OCI-LY7 (cell line): Measurements from ENCODE around the gene CASKIN1. TPM values are rescaled to one million over a fixed set of nuclear protein-coding genes. Genes with fewer than 3 reads are reported as not detected.

ENCODE experiments used
- BruUV-seq: library from RNA; stranded (reverse); fragments of 400-500 nt; replicated peaks from 2 replicates; lab custom pipeline; 2021; lab: Mats Ljungman, UMichigan
- CTCF ChIA-PET: fragments of 300-600 bp; sonication (Branson Sonifier 250); formaldehyde crosslinking; loops from one replicate; lab custom pipeline; 2022; ENCODE audit warnings: antibody characterized with exemption; ENCODE audit not compliant: unreplicated experiment; lab: Charles Lee
- POLR2A ChIA-PET: fragments of 300-600 bp; sonication (Branson Sonifier 250); formaldehyde crosslinking; loops from one replicate; lab custom pipeline; 2022; ENCODE audit warnings: antibody characterized with exemption; lab: Charles Lee
- DNase-seq: peaks from one replicate; pipeline ENCODE4 v3.0.0-alpha.2; 2015; ENCODE audit warnings: low spot score
- H2AFZ ChIP-seq: fragments of 200-600 bp; sonication (generic), shearing (Covaris generic); 2 replicates; pipeline ENCODE4 v1.6.1; 2014; ENCODE audit warnings: mild to moderate bottlenecking, antibody characterized with exemption, low read length, moderate library complexity
- H3K27ac ChIP-seq: fragments of 200-600 bp; sonication (generic); 2 replicates; pipeline ENCODE4 v1.5.1; 2014; ENCODE audit warnings: mixed run types, low read depth, mild to moderate bottlenecking, moderate library complexity, low read length, inconsistent platforms; ENCODE audit not compliant: poor library complexity, severe bottlenecking
- H3K36me3 ChIP-seq: fragments of 200-600 bp; sonication (generic); 2 replicates; pipeline ENCODE4 v1.6.1; 2014; ENCODE audit warnings: mild to moderate bottlenecking, antibody characterized with exemption, low read length, moderate library complexity, mixed read lengths; ENCODE audit not compliant: insufficient read depth
- H3K4me1 ChIP-seq: fragments of 200-600 bp; sonication (generic); 2 replicates; pipeline ENCODE4 v1.5.1; 2014; ENCODE audit warnings: mild to moderate bottlenecking, low read length; ENCODE audit not compliant: insufficient read depth, poor library complexity, severe bottlenecking
- H3K4me2 ChIP-seq: fragments of 200-600 bp; sonication (generic); 2 replicates; pipeline ENCODE4 v1.6.1; 2014; ENCODE audit warnings: mild to moderate bottlenecking, low read length
- H3K4me3 ChIP-seq: fragments of 200-600 bp; sonication (generic); 2 replicates; pipeline ENCODE4 v1.5.1; 2014; ENCODE audit warnings: mild to moderate bottlenecking, low read depth, low read length; ENCODE audit not compliant: poor library complexity, severe bottlenecking
- H3K79me2 ChIP-seq: fragments of 200-600 bp; sonication (generic); 2 replicates; pipeline ENCODE4 v1.6.1; 2016; ENCODE audit warnings: low read depth, mild to moderate bottlenecking, low read length, moderate library complexity, mixed read lengths; ENCODE audit not compliant: insufficient read depth
- H3K9me2 ChIP-seq: fragments of 200-600 bp; sonication (generic); 2 replicates; pipeline ENCODE4 v1.6.1; 2016; ENCODE audit warnings: mild to moderate bottlenecking, low read length, mixed read lengths; ENCODE audit not compliant: insufficient read depth
- H3K9me3 ChIP-seq: fragments of 200-600 bp; sonication (generic); 2 replicates; pipeline ENCODE4 v1.6.1; 2014; ENCODE audit warnings: mild to moderate bottlenecking, mixed run types, low read length, mixed read lengths
- H4K20me1 ChIP-seq: fragments of 200-600 bp; sonication (generic); 2 replicates; pipeline ENCODE4 v1.6.1; 2014; ENCODE audit warnings: mild to moderate bottlenecking, antibody characterized with exemption, low read length, moderate library complexity, mixed read lengths; ENCODE audit not compliant: insufficient read depth
- EZH2phosphoT487 ChIP-seq: fragments of 200-600 bp; sonication (generic); IDR thresholded peaks from 2 replicates; pipeline ENCODE4 v1.6.1; 2018; ENCODE audit warnings: low read depth, borderline replicate concordance, mild to moderate bottlenecking, mixed run types, antibody characterized with exemption, low read length, moderate library complexity, mixed read lengths
- intact Hi-C: fragments of 100-400 bp; cut with micrococcal nuclease; formaldehyde crosslinking; loops from one replicate; pipeline ENCODE4 v1.10.0; 2022; ENCODE audit not compliant: unreplicated experiment
- total RNA-seq, 2 experiments: library from RNA; depleted of rRNA in 1 of 2; stranded (reverse); fragments of >200 nt in 1 of 2; shearing (Covaris generic) in 1 of 2; gene quantifications; 2 replicates each; pipeline ENCODE4 v1.2.3, GENCODE V29; 2014 to 2022
- TF ChIP-seq, protein P1 (sequence below): fragments of 200-600 bp; sonication (generic); conservative IDR thresholded peaks from 2 replicates; pipeline ENCODE4 v1.5.1; 2014; ENCODE audit warnings: mild to moderate bottlenecking, antibody characterized with exemption, low read length, moderate library complexity, mixed read lengths

CASKIN1 gene
- total RNA-seq, 2 experiments from 2014 or later, result 0.06 to 0.09 TPM

DNA sequence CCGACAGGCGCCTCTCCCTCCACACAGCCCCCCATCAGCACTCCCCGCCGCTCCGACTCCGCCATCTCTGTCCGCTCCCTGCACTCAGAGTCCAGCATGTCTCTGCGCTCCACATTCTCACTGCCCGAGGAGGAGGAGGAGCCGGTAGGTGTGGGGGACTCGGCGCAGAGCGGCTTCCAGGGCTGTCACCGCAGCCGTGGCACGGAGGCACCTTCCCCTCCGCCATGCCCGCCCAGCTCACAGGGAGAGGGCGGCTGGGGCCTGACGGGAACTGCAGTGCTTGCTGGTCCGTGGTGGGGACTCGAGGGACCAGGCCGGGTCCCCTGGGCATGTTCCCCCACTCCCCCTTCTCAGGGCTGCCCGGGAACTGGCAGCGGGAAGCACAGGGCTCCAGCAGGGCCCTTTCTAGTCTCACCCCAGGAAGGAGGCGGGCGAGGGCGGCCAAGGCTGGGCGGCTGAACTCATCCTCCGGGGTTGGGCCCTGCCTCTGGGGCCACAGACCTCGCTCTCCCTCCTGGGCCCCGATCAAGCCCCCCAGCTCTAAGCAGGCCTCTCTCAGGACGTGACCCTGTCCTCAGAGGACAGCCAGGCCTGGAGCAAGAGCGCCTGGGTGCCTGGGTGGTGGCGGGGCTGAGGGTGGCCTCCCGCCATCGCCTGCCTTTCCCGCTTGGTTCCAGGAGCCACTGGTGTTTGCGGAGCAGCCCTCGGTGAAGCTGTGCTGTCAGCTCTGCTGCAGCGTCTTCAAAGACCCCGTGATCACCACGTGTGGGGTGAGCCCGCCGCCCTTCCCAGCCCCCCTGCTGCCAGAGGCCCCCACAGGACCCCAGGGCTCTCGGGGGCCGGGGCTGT, 25.6 kb downstream of the CASKIN1 start:
- no peak overlapping the region for H3K4me3 ChIP-seq
- H2AFZ ChIP-seq, result no peak overlapping the region
- H3K9me2 ChIP-seq, result no peaks in the 10 kb centered on the region
- no peak overlapping the region for H3K27ac ChIP-seq
- TF ChIP-seq EZH2phosphoT487, result no peak
- TF ChIP-seq, protein P1, sequence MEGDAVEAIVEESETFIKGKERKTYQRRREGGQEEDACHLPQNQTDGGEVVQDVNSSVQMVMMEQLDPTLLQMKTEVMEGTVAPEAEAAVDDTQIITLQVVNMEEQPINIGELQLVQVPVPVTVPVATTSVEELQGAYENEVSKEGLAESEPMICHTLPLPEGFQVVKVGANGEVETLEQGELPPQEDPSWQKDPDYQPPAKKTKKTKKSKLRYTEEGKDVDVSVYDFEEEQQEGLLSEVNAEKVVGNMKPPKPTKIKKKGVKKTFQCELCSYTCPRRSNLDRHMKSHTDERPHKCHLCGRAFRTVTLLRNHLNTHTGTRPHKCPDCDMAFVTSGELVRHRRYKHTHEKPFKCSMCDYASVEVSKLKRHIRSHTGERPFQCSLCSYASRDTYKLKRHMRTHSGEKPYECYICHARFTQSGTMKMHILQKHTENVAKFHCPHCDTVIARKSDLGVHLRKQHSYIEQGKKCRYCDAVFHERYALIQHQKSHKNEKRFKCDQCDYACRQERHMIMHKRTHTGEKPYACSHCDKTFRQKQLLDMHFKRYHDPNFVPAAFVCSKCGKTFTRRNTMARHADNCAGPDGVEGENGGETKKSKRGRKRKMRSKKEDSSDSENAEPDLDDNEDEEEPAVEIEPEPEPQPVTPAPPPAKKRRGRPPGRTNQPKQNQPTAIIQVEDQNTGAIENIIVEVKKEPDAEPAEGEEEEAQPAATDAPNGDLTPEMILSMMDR, result no peak
- BruUV-seq, result no TSS peak
- no peaks in the 10 kb centered on the region for H3K4me1 ChIP-seq
- ChIA-PET POLR2A (no interaction called here), CTCF (no interaction called here)
- H3K36me3 ChIP-seq, result peaks cover 55% of the 10 kb centered on the region
- H3K9me3 ChIP-seq, result no peaks in the 10 kb centered on the region
- no peaks in the 10 kb centered on the region for H3K79me2 ChIP-seq
- no peak overlapping the region for H3K4me2 ChIP-seq
- intact Hi-C loops, result no loop called here
- no peaks in the 10 kb centered on the region for H4K20me1 ChIP-seq
- DNase-seq, result no peak

- Histone ChIP-seq H3K9me2 (no peaks in the 10 kb centered on the region), H4K20me1 (no peaks in the 10 kb centered on the region), H3K36me3 (peaks cover 55% of the 10 kb centered on the region), H3K4me1 (no peaks in the 10 kb centered on the region), H3K27ac (no peak overlapping the region), H2AFZ (no peak overlapping the region), H3K9me3 (no peaks in the 10 kb centered on the region), H3K4me3 (no peak overlapping the region), H3K4me2 (no peak overlapping the region), H3K79me2 (no peaks in the 10 kb centered on the region)
- ChIA-PET POLR2A (no interaction called here), CTCF (no interaction called here)
- TF ChIP-seq, protein P1, result no peak
- no peak for TF ChIP-seq EZH2phosphoT487
- intact Hi-C loops, result no loop called here
- DNase-seq, result no peak
- no TSS peak for BruUV-seq
Measured at GRCh38 chr16:2170080-2170479, 26.3 kb downstream of the CASKIN1 start.

DNA sequence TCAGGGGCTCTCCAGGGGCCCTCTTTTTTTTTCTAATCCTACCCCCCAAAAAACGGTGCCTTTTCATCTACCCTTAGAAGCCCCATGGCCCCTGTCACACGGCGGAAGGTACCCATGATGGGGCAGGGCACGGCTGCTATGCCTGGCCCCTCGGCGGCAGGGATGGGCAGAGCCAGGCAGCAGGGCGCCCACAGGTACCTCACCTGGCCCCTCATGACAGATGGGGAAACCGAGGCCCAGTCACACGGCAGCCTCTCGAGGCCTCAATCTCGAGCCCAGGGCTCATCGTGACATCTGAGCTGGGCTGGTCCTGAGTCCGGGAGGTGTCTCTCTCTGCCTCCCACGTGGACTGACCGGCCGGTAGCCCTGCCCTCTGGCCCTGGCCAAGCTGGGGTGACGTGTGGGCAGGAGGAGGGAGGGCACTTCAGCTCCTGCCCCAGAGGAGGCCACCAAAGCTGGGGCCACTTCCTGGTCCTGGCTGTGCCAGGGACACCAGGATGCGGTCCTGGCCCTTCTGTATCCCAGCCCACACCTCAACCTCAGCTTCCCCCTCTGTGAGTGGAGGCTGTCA, 29.3 kb downstream of the CASKIN1 start:
- H3K27ac ChIP-seq, result no peak overlapping the region
- H4K20me1 ChIP-seq, result no peaks in the 10 kb centered on the region
- ChIA-PET CTCF (no interaction called here), POLR2A (no interaction called here)
- H3K9me3 ChIP-seq, result 0 out of 2 replicates have a peak, but pooled peaks cover 8% of the 10 kb centered on the region
- no peak overlapping the region for H3K4me3 ChIP-seq
- no peak overlapping the region for H2AFZ ChIP-seq
- no peak for TF ChIP-seq EZH2phosphoT487
- peaks cover 4% of the 10 kb centered on the region; the same call in 1 of the 2 replicates for H3K79me2 ChIP-seq
- intact Hi-C loops, result no loop called here
- peaks cover 58% of the 10 kb centered on the region for H3K36me3 ChIP-seq
- H3K4me2 ChIP-seq, result no peak overlapping the region
- DNase-seq, result no peak
- H3K9me2 ChIP-seq, result no peaks in the 10 kb centered on the region
- no TSS peak for BruUV-seq
- no peaks in the 10 kb centered on the region for H3K4me1 ChIP-seq
